ENCODE measurements around the gene RASD2. TPM values are rescaled to one million over a fixed set of nuclear protein-coding genes. Genes with fewer than 3 reads are reported as not detected.

Gene RASD2
- total RNA-seq, 1 experiment from 2014 or later = 0.42 TPM

DNA sequence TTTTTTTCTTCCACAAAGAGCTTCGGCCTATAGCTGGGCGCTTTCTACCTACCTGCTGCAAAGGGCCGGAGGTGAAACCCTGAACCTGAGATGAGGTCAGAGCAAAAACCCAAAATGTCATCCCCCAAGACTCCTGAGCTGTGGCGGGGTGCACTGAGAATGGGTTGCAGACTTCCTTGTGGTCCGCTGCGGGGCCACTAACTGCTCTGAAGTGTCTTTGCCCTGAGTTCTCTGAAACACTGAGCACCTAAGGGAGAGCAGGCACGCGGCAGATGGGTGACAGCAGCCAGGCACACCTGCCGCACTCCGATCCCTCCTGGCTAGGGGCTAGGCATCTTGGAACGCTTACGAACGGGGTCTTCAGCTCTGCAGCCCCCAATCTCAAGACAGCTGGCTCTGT is 29.3 kb downstream of the RASD2 start:
- Histone ChIP-seq H2BK20ac (ENCODE audit: low read depth, low read length, poor library complexity, severe bottlenecking) (no peak overlapping the region), H2AK5ac (ENCODE audit: insufficient read length, low read length) (no peak overlapping the region), H3K14ac (ENCODE audit: insufficient read depth, low read length) (no peak overlapping the region; the same call in 1 of the 2 replicates), H3K4me1 (ENCODE audit: insufficient read depth, low read length) (no peaks in the 10 kb centered on the region; the same call in 1 of the 2 replicates), H4K5ac (ENCODE audit: insufficient read length, low read depth, low read length) (no peak overlapping the region), H3K27me3 (ENCODE audit: insufficient read depth, low read length) (no peaks in the 10 kb centered on the region), H2BK120ac (ENCODE audit: low read depth, low read length, poor library complexity, severe bottlenecking) (no peak overlapping the region), H3K23ac (ENCODE audit: insufficient read length, low read depth, low read length) (no peak overlapping the region), H3K9ac (ENCODE audit: extremely low read depth, insufficient read length, low read length) (no peak overlapping the region), H3T11ph (ENCODE audit: low read length) (no peak overlapping the region), H2AFZ (ENCODE audit: low read length) (no peak overlapping the region), H2BK12ac (ENCODE audit: insufficient read length, low read depth, low read length) (no peak overlapping the region), H3K4me2 (ENCODE audit: insufficient read depth, insufficient read length, low read length) (no peak overlapping the region), H3K9me3 (ENCODE audit: control insufficient read depth, low read depth, low read length) (no peaks in the 10 kb centered on the region), H4K91ac (ENCODE audit: insufficient read length, low read depth, low read length) (no peak overlapping the region), H4K20me1 (ENCODE audit: control insufficient read depth, insufficient read depth, insufficient read length) (no peaks in the 10 kb centered on the region), H3K79me2 (ENCODE audit: insufficient read depth, low read length) (no peaks in the 10 kb centered on the region), H3K27ac (ENCODE audit: insufficient read length, low read depth, low read length) (no peak overlapping the region), H3K56ac (ENCODE audit: insufficient read length, low read depth, low read length) (no peak overlapping the region), H3K18ac (ENCODE audit: insufficient read length, low read depth, low read length) (no peak overlapping the region), H3K4ac (ENCODE audit: low read depth, low read length) (no peak overlapping the region), H2BK15ac (ENCODE audit: low read depth, low read length) (no peak overlapping the region), H2BK5ac (ENCODE audit: insufficient read length, low read length) (no peak overlapping the region), H3K79me1 (ENCODE audit: insufficient read depth, low read depth, low read length, poor library complexity, severe bottlenecking) (no peaks in the 10 kb centered on the region), H3K23me2 (ENCODE audit: insufficient read length, low read depth, low read length, poor library complexity, severe bottlenecking) (no peaks in the 10 kb centered on the region), H4K8ac (replicated peaks; ENCODE audit: insufficient read length, low read depth, low read length) (no peak overlapping the region)
- no peak for TF ChIP-seq CTCF (conservative IDR thresholded peaks at IDR 0.05)
- Mint-ChIP-seq H3K27ac (no peak overlapping the region), H3K27me3 (ENCODE audit: low read depth) (peaks cover 7% of the 10 kb centered on the region), H3K36me3 (ENCODE audit: insufficient read depth in 1 of 3, low read depth in 3 of 3) (no peaks in the 10 kb centered on the region), H3K9me3 (no peaks in the 10 kb centered on the region), H3K4me3 (no peak overlapping the region), H3K4me1 (peaks cover 7 to 13% of the 10 kb centered on the region in 2 experiments)
- WGBS (ENCODE audit: extremely low coverage, insufficient read length, low lambda C conversion rate) = no CpG with 5 or more reads among the region's 13 CpGs
- DNase-seq = no peak
